ENCODE data around the gene CPLX1.

CPLX1 gene

GRCh38 chr4:825971-826330 lies at the start of gene CPLX1:
CPLX1 (minus strand) TSS chr4:826129; CDS start chr4:824522, 1,607 bp downstream.
- DNase-seq (ENCODE audit: low read depth in 2 of 2) = no peak

- no peak for DNase-seq (ENCODE audit: low read depth in 2 of 2)
These were observed 49.3 kb upstream of the CPLX1 start for GRCh38 chr4:874971-875817.

DNA sequence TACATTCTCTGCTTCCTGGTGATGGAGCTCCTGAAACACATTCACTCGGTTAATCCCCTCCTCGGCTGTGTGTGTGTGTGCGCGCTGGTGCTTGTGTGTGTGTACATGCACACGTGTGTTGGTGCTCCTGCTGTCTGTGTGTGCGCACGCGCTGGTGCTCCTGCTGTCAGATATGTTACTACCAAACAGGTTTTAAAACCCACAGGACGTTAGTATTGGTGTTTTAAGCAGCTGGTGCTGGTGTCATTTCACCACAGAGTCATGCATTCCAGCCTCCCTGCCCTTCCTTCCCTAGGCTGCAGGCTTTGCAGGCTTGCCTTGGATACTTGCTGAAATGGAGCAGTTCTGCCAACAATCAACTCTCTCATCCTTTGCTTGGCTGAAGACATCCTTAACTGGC lies 48.1 kb upstream of the CPLX1 start:
- no peak for DNase-seq (ENCODE audit: low read depth in 2 of 2)

DNA sequence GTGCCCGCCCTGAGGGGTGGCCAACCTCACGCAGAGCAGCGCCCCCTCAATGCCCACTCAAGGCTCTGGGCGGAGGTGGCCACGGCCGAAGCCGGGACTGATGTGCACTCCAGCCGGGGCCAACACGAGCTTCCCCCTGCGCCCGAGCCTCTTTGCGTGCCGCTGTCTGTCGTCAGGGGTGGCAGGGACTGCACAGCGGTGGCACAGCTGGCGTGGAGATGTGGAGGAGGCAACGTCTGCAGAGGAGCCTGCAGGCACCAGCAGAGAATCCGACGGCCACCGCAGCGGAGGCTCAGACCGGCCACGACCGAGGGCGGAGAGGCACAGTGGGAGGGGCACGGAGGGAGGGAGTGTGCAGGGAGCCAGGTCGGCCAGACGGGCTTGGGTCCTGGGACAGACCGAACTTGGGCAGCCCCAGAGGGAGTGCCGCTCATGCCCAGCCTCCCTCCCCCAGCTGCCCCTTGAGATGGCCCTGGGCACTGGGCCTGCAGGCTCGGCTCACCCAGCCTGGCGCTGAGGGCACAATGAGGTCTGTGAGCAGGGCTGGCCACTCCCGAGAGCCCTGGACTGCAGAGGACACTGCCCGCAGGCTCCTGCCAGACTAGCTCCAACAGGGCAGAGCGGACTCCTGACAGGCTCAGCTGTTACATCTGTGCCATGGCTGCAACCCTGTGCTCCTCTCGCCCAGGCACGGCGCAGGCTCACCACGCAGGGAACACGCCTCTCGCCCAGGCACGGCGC lies 46.5 kb upstream of the CPLX1 start:
- DNase-seq (ENCODE audit: low read depth in 2 of 2) = no peak

- DNase-seq (ENCODE audit: low read depth in 2 of 2) = no peak
These were observed 45.6 kb upstream of the CPLX1 start for GRCh38 chr4:871484-871883.

DNA sequence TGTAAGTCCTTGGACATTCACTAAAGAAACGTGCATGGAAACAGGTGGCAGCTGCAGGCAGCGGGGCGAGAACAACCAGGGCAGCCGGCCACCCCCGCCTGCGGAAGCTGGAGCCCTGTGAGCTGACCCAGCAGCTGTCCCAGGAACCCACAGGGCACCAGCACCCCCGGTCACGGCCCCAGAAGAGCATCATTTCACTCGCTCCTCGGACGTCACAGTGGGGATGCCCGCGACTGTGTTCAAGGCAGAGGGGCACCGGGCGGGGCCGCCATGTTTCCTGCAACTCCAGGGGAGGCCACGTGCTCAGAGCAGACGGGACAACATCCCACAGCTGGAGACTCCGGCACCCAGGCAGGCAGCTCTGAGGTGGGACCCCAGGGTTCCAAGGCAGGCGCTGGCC lies 45.0 kb upstream of the CPLX1 start:
- DNase-seq (ENCODE audit: low read depth in 2 of 2) = no peak

DNA sequence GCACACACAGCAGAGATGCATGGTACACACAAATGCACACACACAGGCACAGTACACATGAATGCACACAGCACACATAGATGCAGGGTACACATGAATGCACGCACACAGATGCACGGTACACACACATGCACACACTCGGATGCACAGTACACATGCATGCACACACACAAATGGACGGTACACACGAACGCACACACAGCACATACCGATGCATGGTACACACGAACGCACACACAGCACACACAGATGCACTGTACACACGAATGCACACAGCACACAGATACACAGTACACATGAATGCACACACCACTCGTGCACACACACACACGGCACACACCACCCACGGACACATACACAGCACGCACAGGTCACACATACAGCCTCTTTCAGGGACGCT lies 43.8 kb upstream of the CPLX1 start:
- DNase-seq (ENCODE audit: low read depth in 2 of 2) = no peak

- no peak for DNase-seq (ENCODE audit: low read depth in 2 of 2)
These were observed 42.5 kb upstream of the CPLX1 start for GRCh38 chr4:868421-868820.

DNA sequence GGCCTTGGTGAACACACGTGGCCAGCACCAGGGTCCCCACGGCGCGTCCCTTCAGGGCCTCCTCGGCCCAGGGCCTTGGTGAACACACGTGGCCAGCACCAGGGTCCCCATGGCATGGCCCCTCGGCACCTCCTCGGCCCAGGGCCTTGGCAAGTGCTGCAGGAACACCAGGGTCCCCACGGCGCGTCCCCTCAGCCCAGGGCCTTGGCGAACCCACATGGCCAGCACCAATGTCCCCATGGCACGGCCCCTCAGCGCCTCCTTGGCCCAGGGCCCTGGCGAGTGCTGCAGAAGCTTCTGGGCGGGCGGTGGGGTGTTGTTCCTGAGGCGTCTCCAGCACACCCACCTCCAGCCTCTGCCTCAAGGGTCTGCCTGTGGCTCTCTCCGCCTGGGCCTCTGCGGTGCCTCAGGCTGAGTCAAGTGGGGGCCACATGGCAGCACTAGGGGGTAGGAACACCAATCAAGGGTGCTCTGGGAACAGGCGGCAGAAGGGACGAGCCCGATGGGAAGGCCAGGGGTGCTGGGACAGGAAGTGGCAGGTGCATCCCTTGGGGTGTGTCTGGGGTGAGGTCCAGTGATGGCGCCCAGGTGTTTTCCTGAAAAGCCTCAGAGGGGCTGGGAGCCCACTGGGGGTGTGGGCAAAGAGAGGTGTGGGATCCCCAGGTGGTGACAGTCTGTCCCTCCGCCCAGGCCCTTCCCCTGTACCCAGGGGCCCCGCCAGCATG lies 41.8 kb upstream of the CPLX1 start:
- no peak for DNase-seq (ENCODE audit: low read depth in 2 of 2)

DNA sequence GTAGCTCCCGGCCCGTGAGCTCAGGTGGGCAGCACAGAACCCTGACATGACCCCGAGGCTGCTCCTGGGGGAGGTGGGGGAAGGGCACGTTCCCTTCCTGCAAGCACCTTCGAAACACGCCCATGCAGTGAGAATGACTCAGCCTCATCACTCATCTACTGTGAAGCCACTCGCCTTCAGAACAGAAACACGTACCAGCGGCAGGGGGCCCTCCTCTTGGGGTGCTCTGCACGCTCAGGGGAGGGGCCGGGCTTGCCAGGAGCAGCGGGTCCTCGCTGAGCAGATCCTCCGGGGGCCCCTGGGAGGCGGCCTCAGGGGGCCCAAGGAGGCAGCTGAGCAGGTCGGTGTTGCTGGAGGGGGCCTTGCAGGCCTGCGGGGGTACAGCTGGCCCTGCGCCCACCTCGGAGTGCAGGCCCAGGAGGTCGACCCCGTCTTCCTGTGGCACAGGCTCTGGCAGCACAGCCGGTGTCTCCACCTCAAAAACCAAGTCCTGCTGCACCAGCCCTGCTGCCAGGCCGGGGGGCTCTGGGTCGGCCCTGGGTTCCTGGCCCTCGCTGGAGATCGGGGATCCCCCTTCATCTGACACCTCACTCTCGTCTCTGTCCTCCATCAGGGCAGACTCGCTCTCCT lies 40.9 kb upstream of the CPLX1 start:
- DNase-seq (ENCODE audit: low read depth in 2 of 2) = no peak

DNA sequence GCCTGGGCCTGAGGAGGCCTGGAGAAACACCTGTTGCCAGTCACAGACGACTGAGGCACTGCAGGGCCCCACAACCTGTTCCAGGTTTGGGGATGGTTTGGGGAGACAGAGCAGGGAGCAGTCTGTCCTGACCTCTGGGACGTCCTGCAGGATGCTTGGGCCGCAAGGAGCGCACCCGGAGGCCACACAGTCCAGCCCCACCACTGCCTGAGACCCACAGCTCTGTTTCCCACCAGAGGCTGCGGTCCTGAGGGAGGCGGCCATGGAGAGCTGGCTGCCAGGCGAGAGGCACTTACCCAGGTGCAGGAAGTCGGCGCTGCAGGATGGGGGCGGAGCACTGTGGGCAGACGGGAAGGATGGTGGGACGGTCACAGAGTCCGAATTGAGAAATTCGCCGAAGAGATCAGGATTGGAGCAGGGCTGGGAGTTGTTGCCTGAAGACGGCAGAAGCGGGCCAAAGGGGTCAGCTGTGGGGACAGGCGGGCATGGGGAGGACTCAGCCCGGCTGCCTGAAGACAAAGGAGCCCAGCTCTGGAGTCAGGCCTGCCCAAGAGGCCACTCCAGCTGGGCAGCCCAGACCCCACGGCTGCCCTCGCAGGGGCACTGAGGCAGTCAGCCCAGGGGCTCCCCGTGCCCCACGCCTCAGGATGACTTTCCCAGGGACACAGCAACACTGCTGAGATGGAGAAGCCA lies 40.3 kb upstream of the CPLX1 start:
- DNase-seq (ENCODE audit: low read depth in 2 of 2) = no peak

- DNase-seq (ENCODE audit: low read depth in 2 of 2) = no peak
These were observed 39.6 kb upstream of the CPLX1 start for GRCh38 chr4:865572-865971.

DNA sequence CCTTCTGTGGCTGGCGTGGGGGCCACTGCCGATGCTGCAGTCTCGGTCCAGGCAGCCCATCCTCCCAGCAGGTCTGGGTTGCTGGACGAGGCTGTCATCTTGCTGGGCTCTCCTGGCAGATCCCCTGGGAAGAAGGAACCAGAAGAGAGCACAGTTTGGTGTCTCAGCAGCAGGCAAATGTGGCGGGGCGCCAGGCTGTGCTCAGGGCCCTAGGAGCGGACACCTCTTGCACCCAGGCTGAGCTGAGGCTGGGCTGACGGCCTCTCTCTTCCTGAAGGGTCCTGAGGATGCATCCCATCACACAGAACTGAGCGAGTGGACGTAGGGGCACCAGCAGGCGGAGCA lies 39.2 kb upstream of the CPLX1 start:
- DNase-seq (ENCODE audit: low read depth in 2 of 2) = no peak

DNA sequence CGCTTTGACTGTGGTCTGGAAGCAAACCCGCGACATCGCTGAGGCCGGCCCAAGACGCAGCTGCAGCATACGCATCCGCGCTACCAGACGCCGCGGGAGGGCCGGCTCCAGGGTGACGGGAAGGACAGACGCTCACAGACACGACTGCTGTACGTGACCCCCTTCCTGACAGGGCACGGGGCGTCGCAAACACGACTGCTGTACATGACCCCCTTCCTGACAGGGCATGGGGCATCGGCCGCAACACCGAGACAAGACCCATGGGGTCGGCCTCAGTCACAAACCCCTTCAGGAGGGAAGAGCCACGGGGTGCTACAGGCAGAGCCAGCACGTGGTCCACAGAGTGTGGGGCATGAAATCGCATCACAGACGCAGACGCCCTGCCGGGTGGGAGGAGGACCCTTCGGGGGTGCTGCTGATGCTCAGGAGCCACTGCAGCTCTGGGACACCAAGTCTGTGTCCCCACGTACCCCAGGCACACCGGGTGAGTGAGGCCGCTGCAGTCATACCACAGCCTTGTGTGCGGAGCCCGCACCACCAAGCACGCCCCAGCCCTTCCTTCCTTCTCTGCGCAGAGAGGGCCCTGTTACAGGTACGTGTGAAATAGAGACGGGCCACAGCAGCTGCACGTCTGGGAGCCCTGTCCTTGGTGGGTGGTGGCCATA lies 38.7 kb upstream of the CPLX1 start:
- no peak for DNase-seq (ENCODE audit: low read depth in 2 of 2)

GRCh38 chr4:860561-860960 lies 34.6 kb upstream of the CPLX1 start:
- no peak for DNase-seq (ENCODE audit: low read depth in 2 of 2)

DNA sequence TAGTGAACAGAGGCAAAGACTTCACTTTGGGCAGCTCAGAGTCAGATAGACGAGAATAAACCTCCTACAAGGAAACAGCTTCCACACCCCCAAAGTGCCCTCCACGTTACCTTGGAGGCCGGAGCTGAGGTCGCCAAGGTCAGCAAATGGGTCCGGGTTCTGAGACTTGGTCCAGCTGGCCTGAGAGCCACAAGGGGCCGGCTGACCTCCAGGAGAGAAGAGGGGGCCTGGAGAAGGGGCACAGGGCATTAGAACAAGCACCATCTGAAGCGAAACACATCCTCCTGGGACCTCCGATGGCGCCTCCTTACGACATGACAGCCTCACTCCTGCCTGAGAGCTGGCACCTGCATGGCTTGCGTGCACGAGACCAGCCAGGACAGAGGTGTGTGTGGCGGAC lies 33.6 kb upstream of the CPLX1 start:
- DNase-seq (ENCODE audit: low read depth in 2 of 2) = no peak

GRCh38 chr4:858831-859451 lies 33.0 kb upstream of the CPLX1 start:
- DNase-seq (ENCODE audit: low read depth in 2 of 2) = no peak

GRCh38 chr4:858041-858481 lies 32.1 kb upstream of the CPLX1 start:
- no peak for DNase-seq (ENCODE audit: low read depth in 2 of 2)

DNA sequence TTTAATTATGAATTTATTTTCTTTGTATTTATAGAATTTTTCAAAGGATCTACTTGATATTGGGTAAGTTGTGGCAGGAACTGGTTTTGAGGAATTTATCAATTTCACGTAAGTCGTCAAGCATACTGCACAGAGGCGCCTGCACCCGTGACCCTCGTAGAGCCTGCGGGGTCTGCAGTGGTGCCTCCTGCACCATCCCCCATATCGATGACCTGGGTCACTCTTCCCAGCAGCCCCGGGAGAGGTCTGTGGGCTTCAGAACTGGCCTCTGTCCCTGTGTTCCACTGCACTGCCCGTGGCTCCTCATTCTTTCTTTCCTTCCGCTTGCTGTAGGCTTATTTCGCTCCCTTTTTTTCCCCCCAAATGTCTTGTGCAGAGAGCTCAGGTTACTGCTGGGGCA lies 31.5 kb upstream of the CPLX1 start:
- no peak for DNase-seq (ENCODE audit: low read depth in 2 of 2)

DNA sequence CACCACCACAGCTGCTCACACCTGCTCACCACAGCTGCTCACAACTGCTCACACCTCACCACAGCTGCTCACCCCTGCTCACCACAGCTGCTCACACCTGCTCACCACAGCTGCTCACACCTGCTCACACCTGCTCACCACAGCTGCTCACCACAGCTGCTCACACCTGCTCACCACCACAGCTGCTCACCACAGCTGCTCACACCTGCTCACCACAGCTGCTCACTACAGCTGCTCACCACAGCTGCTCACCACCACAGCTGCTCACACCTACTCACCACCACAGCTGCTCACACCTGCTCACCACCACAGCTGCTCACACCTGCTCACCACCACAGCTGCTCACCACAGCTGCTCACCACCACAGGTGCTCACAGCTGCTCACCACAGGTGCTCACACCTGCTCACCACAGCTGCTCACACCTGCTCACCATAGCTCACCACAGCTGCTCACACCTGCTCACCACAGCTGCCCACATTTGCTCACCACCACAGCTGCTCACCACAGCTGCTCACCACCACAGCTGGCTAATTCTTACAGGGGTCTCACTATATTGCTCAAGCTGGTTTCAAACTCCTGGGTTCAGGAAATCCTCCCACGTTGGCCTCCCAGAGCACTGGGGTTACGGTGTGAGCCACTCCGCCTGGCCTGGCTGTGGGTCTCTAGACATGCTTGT lies 30.4 kb upstream of the CPLX1 start:
- no peak for DNase-seq (ENCODE audit: low read depth in 2 of 2)
